CD14-positive monocyte (primary cell): ENCODE data around the gene CTBP2. TPM values are rescaled to one million over a fixed set of nuclear protein-coding genes. Genes with fewer than 3 reads are reported as not detected.

Experiments
- DNase-seq, 3 donors: peaks; one replicate each; pipeline ENCODE4 v3.0.0-alpha.2; 2011 to 2022
- H2AFZ ChIP-seq: 2 replicates; pipeline ENCODE4 v1.6.0; 2012; ENCODE audit warnings: mild to moderate bottlenecking, low read depth, low read length, inconsistent platforms; ENCODE audit not compliant: insufficient read depth, poor library complexity, severe bottlenecking
- H3K27ac ChIP-seq, 2 donors: 1 replicate in 1 of 2; 2 replicates in 1 of 2; pipeline ENCODE4 v1.5.1; 2012 to 2013; ENCODE audit warnings: low read length in 2 of 2, control low read depth in 1 of 2, inconsistent platforms in 1 of 2, low read depth in 1 of 2, mild to moderate bottlenecking in 1 of 2
- H3K27me3 ChIP-seq, 2 donors: one replicate each; pipeline versions ENCODE4 v1.6.0 to v1.6.1; 2011 to 2013; ENCODE audit warnings: low read length in 2 of 2; ENCODE audit not compliant: control insufficient read depth in 2 of 2, insufficient read depth in 2 of 2
- H3K36me3 ChIP-seq, 2 donors: replicated peaks in 1 of 2; 1 replicate in 1 of 2; 2 replicates in 1 of 2; pipeline versions ENCODE4 v1.5.1 to v1.6.1; 2012 to 2013; ENCODE audit warnings: low read length in 2 of 2, control low read depth in 1 of 2, inconsistent platforms in 1 of 2, mild to moderate bottlenecking in 1 of 2; ENCODE audit not compliant: insufficient read depth in 2 of 2, control insufficient read depth in 1 of 2
- H3K4me1 ChIP-seq, 2 donors: 1 replicate in 1 of 2; 2 replicates in 1 of 2; pipeline versions ENCODE4 v1.5.1 to v1.6.1; 2012 to 2013; ENCODE audit warnings: low read length in 2 of 2, control low read depth in 1 of 2, inconsistent platforms in 1 of 2, mild to moderate bottlenecking in 1 of 2, moderate library complexity in 1 of 2; ENCODE audit not compliant: insufficient read depth in 2 of 2, control insufficient read depth in 1 of 2
- H3K4me2 ChIP-seq: replicated peaks from 2 replicates; pipeline ENCODE3; 2012; ENCODE audit warnings: low read length, moderate library complexity, mild to moderate bottlenecking; ENCODE audit not compliant: poor library complexity, severe bottlenecking; ENCODE audit errors: extremely low read depth
- H3K4me3 ChIP-seq, 3 experiments: fragments of 200-600 bp in 1 of 3; sonication (generic) in 1 of 3; replicated peaks in 1 of 3; 1 replicate in 2 of 3; 2 replicates in 1 of 3; pipeline ENCODE4 v1.5.1; 2011 to 2013; ENCODE audit warnings: low read length in 3 of 3, mild to moderate bottlenecking in 3 of 3, control low read depth in 2 of 3, low read depth in 2 of 3, inconsistent platforms in 1 of 3, moderate library complexity in 1 of 3
- H3K79me2 ChIP-seq: 2 replicates; pipeline ENCODE4 v1.6.0; 2012; ENCODE audit warnings: mild to moderate bottlenecking, control low read depth, inconsistent platforms, low read length, moderate library complexity; ENCODE audit not compliant: insufficient read depth
- H3K9ac ChIP-seq: 2 replicates; pipeline ENCODE4 v1.6.0; 2017; ENCODE audit warnings: low read length, mild to moderate bottlenecking; ENCODE audit not compliant: insufficient read depth, poor library complexity, severe bottlenecking
- H3K9me3 ChIP-seq, 2 donors: replicated peaks in 1 of 2; 1 replicate in 1 of 2; 2 replicates in 1 of 2; pipeline versions ENCODE4 v1.5.1 to v1.6.1; 2012 to 2013; ENCODE audit warnings: low read length in 2 of 2, control low read depth in 1 of 2; ENCODE audit not compliant: control insufficient read depth in 1 of 2, insufficient read depth in 1 of 2
- H4K20me1 ChIP-seq: 2 replicates; pipeline ENCODE4 v1.6.0; 2012; ENCODE audit warnings: mild to moderate bottlenecking, low read length, control low read depth, moderate library complexity; ENCODE audit not compliant: insufficient read depth
- H3K27ac Mint-ChIP-seq, 7 donors: one replicate each; pipeline ENCODE4 v1.8.0; 2020; ENCODE audit warnings: mild to moderate bottlenecking in 7 of 7, mixed read lengths in 7 of 7, moderate library complexity in 6 of 7, inconsistent platforms in 2 of 7
- H3K27me3 Mint-ChIP-seq, 3 donors: one replicate each; pipeline ENCODE4 v1.8.0; 2021 to 2022; ENCODE audit warnings: low read depth in 3 of 3, mild to moderate bottlenecking in 3 of 3, mixed read lengths in 3 of 3, moderate library complexity in 3 of 3, inconsistent platforms in 1 of 3
- H3K36me3 Mint-ChIP-seq, 2 donors: one replicate each; pipeline ENCODE4 v1.8.0; 2020; ENCODE audit warnings: mixed read lengths in 2 of 2, inconsistent platforms in 1 of 2, mild to moderate bottlenecking in 1 of 2
- H3K4me1 Mint-ChIP-seq: one replicate; pipeline ENCODE4 v1.8.0; 2020; ENCODE audit warnings: mild to moderate bottlenecking, mixed read lengths
- H3K4me3 Mint-ChIP-seq, 2 donors: one replicate each; pipeline ENCODE4 v1.8.0; 2020; ENCODE audit warnings: mild to moderate bottlenecking in 2 of 2, mixed read lengths in 2 of 2, moderate library complexity in 1 of 2
- H3K9me3 Mint-ChIP-seq, 7 donors: one replicate each; pipeline ENCODE4 v1.8.0; 2020 to 2022; ENCODE audit warnings: mixed read lengths in 7 of 7, mild to moderate bottlenecking in 6 of 7, moderate library complexity in 6 of 7, inconsistent platforms in 2 of 7
- CTCF ChIP-seq: fragments of 200-600 bp; IDR thresholded peaks from one replicate; pipeline ENCODE4 v1.8.0; 2022; ENCODE audit warnings: antibody characterized with exemption, mild to moderate bottlenecking
- WGBS: methylation state at CpG from one replicate; pipeline ENCODE4 v1.1.5; 2013; ENCODE audit warnings: missing lambda C conversion rate; ENCODE audit not compliant: insufficient coverage; 5-methylcytosine and 5-hydroxymethylcytosine counted together
- intact Hi-C, 2 donors: fragments of 100-400 bp; cut with micrococcal nuclease; formaldehyde crosslinking; loops; one replicate each; pipeline versions ENCODE4 v1.15.0 to v1.15.1; 2023
- polyA plus RNA-seq, 3 donors: library from polyadenylated mRNA; depleted of rRNA in 1 of 3; unstranded in 2 of 3; stranded (reverse) in 1 of 3; fragments of 300-500 nt in 2 of 3; fragments of >200 nt in 1 of 3; fragmentation: Illumina TruSeq in 2 of 3; gene quantifications; 1 replicate in 2 of 3; 2 replicates in 1 of 3; pipeline ENCODE4 v1.2.3, GENCODE V29; 2012 to 2021

The CTBP2 gene
- polyA plus RNA-seq, 3 donors = 40.9 to 87.1 (median 41.1) TPM

DNA sequence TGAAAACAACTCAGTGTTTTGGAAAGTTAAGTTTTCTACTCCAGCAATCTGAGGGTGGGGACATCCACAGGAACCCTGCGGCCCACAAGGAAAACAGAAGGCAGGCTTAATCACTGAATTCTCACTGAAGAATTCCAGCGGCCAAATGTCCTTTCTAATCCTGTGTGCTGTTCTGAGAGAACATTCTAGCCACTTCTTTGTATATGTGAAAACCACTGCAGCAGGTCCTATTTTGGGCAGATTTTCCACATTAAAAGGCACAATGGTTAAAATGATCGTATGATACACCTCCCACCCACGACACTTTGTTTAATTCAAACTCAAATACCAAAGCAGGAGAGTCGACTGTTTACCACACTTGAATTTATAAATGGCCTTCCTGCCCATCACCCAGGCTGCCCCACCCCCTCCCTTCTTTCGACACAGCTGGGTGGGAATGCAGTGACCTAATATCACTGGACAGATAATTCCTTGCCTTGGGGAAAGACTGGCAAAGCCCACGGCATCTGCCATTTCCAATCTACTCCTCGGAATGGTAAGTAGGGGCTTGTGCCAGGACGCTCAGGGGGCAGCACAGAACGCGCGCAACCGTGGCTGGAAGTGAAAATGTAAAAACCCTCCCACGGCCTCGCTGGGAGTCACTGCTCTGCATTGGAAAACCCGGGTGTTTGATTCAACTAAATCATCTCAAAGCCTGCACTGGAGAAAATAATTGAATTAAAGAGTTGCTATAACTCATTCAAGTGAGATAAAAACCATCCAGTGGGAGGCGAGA is 67.0 kb downstream of the CTBP2 start:
- Mint-ChIP-seq H3K27me3 (peaks cover 0 to 2% (median 0%) of the 10 kb centered on the region in 3 donors), H3K4me1 (peaks cover 32% of the 10 kb centered on the region), H3K4me3 (no peak overlapping the region), H3K36me3 (peaks cover 5 to 56% of the 10 kb centered on the region in 2 donors), H3K9me3 (no peaks in the 10 kb centered on the region), H3K27ac (peak overlapping the region in 2 of 7 donors; percentile 44 to 57)
- Histone ChIP-seq H3K9ac (no peak overlapping the region), H3K36me3 (peaks cover 5 to 63% of the 10 kb centered on the region in 2 donors), H3K4me3 (no peak overlapping the region), H3K9me3 (no peaks in the 10 kb centered on the region), H4K20me1 (peaks cover 100% of the 10 kb centered on the region), H3K4me2 (no peak overlapping the region), H3K27ac (peak overlapping the region in 1 of 2 donors; percentile 38), H3K4me1 (peaks cover 4 to 6% of the 10 kb centered on the region in 2 donors), H3K79me2 (peaks cover 100% of the 10 kb centered on the region), H3K27me3 (no peaks in the 10 kb centered on the region), H2AFZ (no peak overlapping the region)
- intact Hi-C loops = no loop called here
- WGBS = 85% methylated on average over 9 of the region's 17 CpGs
- DNase-seq = no peak
- no peak for TF ChIP-seq CTCF

GRCh38 chr10:125092564-125093031 is 67.8 kb downstream of the CTBP2 start:
- H3K9me3 Mint-ChIP-seq = no peaks in the 10 kb centered on the region
- peak overlapping the region in 5 of 7 donors; percentile 14 to 52 (median 43) for H3K27ac Mint-ChIP-seq
- Histone ChIP-seq H3K9ac (no peak overlapping the region), H3K79me2 (peaks cover 100% of the 10 kb centered on the region), H3K4me2 (no peak overlapping the region), H2AFZ (no peak overlapping the region), H3K27ac (peak overlapping the region in 1 of 2 donors; percentile 22), H3K4me3 (no peak overlapping the region), H3K9me3 (no peaks in the 10 kb centered on the region), H3K4me1 (peaks cover 4 to 6% of the 10 kb centered on the region in 2 donors), H3K27me3 (no peaks in the 10 kb centered on the region), H3K36me3 (peaks cover 13 to 63% of the 10 kb centered on the region in 2 donors), H4K20me1 (peaks cover 100% of the 10 kb centered on the region)
- peaks cover 0 to 2% (median 0%) of the 10 kb centered on the region in 3 donors for H3K27me3 Mint-ChIP-seq
- 95% methylated on average over 16 of the region's 17 CpGs for WGBS
- no peak for TF ChIP-seq CTCF
- intact Hi-C loops = no loop called here
- H3K4me1 Mint-ChIP-seq = peaks cover 32% of the 10 kb centered on the region
- peaks cover 9 to 56% of the 10 kb centered on the region in 2 donors for H3K36me3 Mint-ChIP-seq
- DNase-seq = no peak
- H3K4me3 Mint-ChIP-seq = no peak overlapping the region
